HG03442 (cell line): ENCODE measurements around the gene INSYN1.
"Not testable (repeated sequence)": the region's sequence is repeated elsewhere in the genome, so short reads cannot be mapped to it uniquely, and the experiment has no call there.

Experiments
- ATAC-seq: cut with Tn5 transposase; IDR thresholded peaks from one replicate; pipeline ENCODE4 v1.9.1; 2021; ENCODE audit warnings: mild to moderate bottlenecking, moderate library complexity; ENCODE audit not compliant: unreplicated experiment

INSYN1 gene, protein sequence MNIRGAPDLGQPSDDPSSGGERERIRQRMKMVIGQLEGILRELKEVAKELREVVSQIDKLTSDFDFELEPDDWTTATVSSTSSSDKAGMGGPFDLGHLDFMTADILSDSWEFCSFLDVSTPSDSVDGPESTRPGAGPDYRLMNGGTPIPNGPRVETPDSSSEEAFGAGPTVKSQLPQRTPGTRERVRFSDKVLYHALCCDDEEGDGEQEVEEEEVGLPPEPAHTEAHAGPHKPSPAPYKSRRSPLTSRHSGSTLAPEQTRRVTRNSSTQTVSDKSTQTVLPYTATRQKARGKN

GRCh38 chr15:73753250-73754130 is at the start of gene INSYN1:
TSS of gene INSYN1 (minus strand) at chr15:73753351. CDS start at chr15:73751130, 2,221 bp downstream.
- ATAC-seq: no peak

DNA sequence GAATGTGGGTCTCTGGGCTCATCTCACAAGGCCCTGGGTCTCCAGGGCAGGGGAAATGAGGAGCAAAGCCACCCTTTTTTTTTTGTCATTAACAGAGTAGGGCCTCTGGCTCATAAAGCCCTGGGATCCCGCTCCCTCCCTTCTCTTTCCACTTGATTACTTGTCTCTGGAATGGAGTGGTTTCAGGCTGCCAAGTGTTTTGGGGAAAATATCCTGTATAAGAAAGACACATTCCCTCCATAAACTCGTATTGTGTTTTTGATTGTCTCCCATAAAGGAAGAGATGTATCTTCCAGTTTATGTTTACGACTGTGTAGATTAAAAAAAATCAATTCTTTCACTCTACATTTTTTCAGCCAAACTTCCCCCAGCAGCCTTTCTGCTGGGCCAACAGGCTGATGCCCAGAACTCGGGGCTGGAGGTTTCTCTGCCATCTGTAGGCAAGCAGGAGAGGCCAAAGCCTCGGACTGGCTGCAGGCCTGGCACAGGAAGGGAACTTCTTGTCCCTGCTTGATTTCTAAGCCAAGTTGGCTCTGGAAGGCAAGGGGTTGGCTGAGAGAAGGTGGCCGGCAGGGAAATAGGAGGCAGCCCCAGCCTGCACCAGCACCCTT is 49.4 kb upstream of the INSYN1 start:
- no peak for ATAC-seq

GRCh38 chr15:73800662-73801345 is 47.7 kb upstream of the INSYN1 start:
- ATAC-seq: no peak

GRCh38 chr15:73799466-73799865 is 46.3 kb upstream of the INSYN1 start:
- ATAC-seq: no peak

DNA sequence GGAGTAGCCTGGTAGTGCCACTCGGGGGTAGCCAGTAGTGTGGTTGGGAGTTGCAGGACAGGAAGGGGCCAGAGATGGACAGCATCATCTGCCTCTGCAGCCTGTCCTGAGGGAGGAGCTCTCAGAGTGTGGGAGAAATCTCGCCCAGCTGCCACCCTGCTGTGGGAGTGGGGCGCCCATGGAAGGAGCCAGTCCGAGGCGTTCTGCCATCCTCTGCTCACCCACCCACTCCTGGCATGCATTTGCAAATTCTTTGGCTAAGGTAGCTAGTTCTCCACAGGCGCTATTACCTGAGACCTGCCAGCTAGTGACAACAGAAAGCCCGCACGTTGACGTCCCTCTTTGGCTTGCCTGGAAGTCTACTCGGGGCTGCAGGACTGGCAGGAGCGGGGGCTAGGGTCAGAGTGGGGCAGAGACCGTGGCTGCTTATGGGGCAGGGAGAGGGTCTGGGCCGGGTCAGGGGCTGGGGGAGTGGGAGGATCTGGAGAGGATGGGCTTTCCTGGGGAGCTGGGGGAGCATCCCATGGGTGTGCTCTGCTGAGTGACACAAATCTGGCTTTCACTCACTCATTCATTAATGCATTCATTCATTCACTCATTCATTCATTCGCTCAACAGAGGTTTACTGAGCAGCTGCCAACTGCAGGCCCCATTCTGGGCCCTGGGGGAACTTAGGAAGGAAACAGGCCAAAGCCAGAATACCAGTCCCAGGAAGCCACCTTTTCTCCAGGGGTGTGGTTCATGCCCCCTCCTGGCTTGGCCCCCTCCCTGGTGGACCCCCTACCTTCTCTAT is 44.4 kb upstream of the INSYN1 start:
- no peak for ATAC-seq

- ATAC-seq: no peak
Measured at GRCh38 chr15:73796331-73796831, 43.2 kb upstream of the INSYN1 start.

DNA sequence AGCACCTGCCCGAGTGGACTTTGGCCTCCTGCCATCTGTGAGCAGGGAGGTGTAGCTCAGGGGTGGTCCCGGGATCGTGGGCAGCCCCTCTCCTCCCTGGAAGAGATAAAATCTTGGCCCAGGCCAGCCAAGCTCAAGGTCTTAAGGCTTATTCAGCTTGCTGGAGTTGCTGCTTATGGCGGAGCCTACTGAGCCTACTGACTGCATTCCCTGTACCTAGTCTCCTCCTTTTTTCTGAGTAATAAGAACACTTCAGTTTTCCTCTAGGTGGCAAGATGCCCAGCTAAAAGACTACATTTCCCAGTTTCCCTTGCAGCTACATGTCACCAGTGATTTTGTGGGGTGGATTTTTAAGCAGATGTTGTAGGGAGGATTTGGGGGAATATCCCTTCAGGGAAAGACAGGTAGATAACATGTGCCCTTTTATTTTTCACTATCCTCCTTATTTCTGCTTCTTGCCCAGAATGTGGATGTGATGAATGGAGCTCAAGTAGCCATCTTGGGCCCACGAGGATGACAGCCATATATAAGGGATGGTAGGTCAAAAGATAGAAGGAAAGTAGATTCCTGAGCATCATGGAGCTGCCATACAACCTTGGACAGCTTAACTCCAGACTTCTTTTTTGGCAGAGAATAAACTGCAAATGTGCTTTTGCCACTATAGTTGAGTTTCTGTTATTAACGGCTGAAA is 41.4 kb upstream of the INSYN1 start:
- ATAC-seq: no peak

GRCh38 chr15:73792899-73793541 is 39.9 kb upstream of the INSYN1 start:
- ATAC-seq: not testable (repeated sequence)

- no peak for ATAC-seq
Measured at GRCh38 chr15:73792415-73792814, 39.3 kb upstream of the INSYN1 start.

DNA sequence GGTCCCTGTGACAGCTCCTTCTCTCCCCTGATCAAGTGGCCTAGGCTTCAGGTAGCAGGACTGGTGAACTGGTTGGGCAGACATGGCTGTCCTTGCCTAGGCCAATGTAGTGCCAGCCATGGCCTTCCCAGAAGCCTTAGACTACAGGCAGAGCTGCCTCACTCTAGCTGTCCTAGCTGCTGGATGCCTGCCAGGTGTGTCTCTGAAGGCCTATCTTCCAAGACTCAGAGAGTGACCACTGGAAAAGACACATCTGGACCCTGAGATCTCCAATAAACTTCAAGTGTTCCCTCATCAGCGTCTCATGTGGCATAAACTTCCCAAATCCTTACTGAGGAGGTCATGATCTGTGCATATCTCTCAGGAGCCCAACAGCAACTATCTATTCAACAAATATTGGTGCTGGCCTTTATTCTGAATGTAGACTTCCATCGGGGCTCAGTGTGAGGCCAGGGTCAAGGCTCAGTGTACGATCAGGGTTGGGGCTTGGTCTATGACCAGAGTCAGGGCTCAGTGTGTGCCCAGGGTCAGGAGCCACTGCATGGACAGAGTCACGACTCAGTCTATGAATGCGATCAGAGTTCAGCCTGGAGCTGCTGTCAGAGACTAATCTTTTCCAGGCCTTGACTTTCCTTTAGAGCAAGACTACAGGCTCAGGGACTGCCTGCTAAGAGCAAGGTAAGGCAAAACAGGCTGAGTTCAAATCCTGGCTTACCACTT is 36.5 kb upstream of the INSYN1 start:
- no peak for ATAC-seq

GRCh38 chr15:73787621-73788020 is 34.5 kb upstream of the INSYN1 start:
- ATAC-seq: no peak

- ATAC-seq: no peak
Measured at GRCh38 chr15:73786538-73786937, 33.4 kb upstream of the INSYN1 start.

DNA sequence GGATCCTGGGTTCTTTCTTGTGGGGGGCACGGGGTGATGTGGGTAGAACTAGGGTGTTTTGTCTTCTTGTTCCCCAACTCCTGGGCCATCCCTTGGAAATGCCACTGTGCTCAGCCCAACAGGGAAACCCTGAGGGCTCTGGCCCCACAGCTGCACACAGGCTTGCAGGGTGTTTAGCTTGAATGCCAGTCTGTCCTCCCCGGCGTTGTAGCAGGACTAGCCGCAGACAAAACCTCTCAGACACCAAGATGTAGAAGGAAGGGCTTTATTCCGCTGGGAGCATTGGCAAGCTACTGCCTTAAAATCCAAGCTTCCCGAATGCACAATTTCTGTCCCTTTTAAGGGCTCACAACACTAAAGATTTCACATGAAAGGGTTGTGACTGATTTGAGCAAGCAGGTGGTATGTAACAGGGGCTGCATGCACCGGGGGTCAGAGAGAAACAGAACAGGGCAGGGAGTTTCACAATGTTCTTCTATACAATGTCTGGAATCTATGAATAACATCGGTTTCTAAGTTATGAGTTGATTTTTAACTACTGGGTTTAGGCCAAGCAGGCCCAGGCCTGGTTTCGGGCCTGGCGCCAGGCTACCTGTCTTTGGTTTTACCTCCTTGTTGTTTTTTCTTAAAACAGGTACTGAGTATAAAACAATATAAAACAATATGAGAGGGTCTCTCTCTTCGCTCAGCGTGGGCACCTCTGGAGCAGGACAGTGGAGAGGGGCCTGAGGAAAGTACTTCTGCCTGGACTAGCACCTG is 32.3 kb upstream of the INSYN1 start:
- ATAC-seq: not testable (repeated sequence)

DNA sequence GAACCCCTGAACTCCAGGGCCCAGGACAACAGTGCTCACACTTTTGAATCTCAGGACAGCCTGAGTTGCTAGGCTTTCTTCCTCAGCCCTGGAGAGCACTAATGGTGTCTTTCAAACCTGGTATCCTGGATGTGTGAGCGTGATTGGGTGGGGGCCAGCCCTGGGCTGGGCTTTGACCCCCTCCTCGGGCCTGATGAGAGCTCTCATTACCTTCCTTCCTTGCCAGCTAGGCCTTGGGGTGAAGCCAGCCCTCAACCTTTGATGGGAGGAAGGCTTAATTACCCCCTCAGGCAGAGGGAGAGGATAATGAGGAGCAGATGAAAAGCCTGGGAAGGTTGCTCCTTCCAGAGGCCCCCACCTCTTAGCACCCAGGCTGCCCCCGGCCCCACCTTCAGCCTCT is 31.1 kb upstream of the INSYN1 start:
- no peak for ATAC-seq

GRCh38 chr15:73782344-73782959 is 29.3 kb upstream of the INSYN1 start:
- no peak for ATAC-seq

- no peak for ATAC-seq
Measured at GRCh38 chr15:73781038-73781925, 28.1 kb upstream of the INSYN1 start.
